ENCODE measurements around the gene CAMK2D.

- TF ChIP-seq POLR2AphosphoS5 (IDR thresholded peaks at IDR 0.05; ENCODE audit: low read depth, low read length), result no peak
- no peak for TF ChIP-seq REST (IDR thresholded peaks at IDR 0.05; ENCODE audit: insufficient read depth in 1 of 2, low read depth in 2 of 2, low read length in 1 of 2)
- TF ChIP-seq CTCF (IDR thresholded peaks at IDR 0.05), result no peak
- TF ChIP-seq TCF7L2 (IDR thresholded peaks at IDR 0.05; ENCODE audit: low read depth, low read length), result no peak
- no peak for TF ChIP-seq SIN3A (IDR thresholded peaks at IDR 0.05; ENCODE audit: borderline replicate concordance, insufficient read depth, low read depth, low read length)
Measured at GRCh38 chr4:113603911-113604310, 157.6 kb downstream of the CAMK2D start.
